WERI-Rb-1 (cell line): ENCODE results near the gene WDR7.

Experiments
- DNase-seq: peaks from one replicate; pipeline ENCODE4 v3.0.0-alpha.2; 2020
- H3K27ac ChIP-seq: fragments of 250-450 bp; sonication (Bioruptor Pico); 2 replicates; pipeline ENCODE4 v1.5.1; 2020; ENCODE audit warnings: mild to moderate bottlenecking, moderate library complexity
- H3K27me3 ChIP-seq: fragments of 250-450 bp; sonication (Bioruptor Pico); 2 replicates; pipeline ENCODE4 v1.5.1; 2021; ENCODE audit warnings: mild to moderate bottlenecking, low read depth, moderate library complexity; ENCODE audit not compliant: insufficient read depth, severe bottlenecking
- H3K36me3 ChIP-seq: fragments of 250-450 bp; sonication (Bioruptor Pico); 2 replicates; pipeline ENCODE4 v1.5.1; 2020; ENCODE audit warnings: mild to moderate bottlenecking, moderate library complexity
- H3K4me3 ChIP-seq: 2 replicates; pipeline ENCODE4 v1.5.1; 2011; ENCODE audit warnings: low read depth, mild to moderate bottlenecking, control low read depth, low read length
- H3K9me3 ChIP-seq: fragments of 250-450 bp; sonication (Bioruptor Pico); 2 replicates; pipeline ENCODE4 v1.5.1; 2021; ENCODE audit warnings: mild to moderate bottlenecking, moderate library complexity; ENCODE audit not compliant: severe bottlenecking
- TF ChIP-seq, protein P1 (sequence below): IDR thresholded peaks from 2 replicates; pipeline ENCODE4 v1.5.1; 2011; ENCODE audit warnings: low read depth, mild to moderate bottlenecking, control low read depth, inconsistent platforms, low read length

WDR7 gene

DNA sequence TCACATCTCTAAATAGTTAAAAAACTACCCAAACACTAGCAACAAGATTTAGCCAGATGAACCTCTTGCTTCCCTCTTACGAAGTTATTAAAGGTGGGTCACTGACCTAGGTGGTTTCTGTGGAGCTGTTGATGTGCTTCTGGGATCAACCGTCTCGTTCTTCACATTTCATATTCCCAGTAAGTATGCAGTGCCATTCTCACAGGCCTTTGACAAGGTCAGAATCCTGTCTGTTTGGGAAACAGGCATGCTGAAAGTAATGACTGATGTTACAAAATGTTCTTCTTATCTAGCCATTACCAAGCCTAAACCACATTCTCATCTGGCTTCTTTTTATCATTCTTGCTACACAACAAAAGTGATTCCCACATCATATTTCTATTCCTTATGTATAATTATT, 70.3 kb downstream of the WDR7 start:
- Histone ChIP-seq H3K4me3 (no peak overlapping the region), H3K9me3 (no peaks in the 10 kb centered on the region), H3K27ac (no peak overlapping the region), H3K36me3 (no peaks in the 10 kb centered on the region), H3K27me3 (no peaks in the 10 kb centered on the region)
- DNase-seq: no peak
- TF ChIP-seq, protein P1, sequence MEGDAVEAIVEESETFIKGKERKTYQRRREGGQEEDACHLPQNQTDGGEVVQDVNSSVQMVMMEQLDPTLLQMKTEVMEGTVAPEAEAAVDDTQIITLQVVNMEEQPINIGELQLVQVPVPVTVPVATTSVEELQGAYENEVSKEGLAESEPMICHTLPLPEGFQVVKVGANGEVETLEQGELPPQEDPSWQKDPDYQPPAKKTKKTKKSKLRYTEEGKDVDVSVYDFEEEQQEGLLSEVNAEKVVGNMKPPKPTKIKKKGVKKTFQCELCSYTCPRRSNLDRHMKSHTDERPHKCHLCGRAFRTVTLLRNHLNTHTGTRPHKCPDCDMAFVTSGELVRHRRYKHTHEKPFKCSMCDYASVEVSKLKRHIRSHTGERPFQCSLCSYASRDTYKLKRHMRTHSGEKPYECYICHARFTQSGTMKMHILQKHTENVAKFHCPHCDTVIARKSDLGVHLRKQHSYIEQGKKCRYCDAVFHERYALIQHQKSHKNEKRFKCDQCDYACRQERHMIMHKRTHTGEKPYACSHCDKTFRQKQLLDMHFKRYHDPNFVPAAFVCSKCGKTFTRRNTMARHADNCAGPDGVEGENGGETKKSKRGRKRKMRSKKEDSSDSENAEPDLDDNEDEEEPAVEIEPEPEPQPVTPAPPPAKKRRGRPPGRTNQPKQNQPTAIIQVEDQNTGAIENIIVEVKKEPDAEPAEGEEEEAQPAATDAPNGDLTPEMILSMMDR: no peak

- Histone ChIP-seq H3K27me3 (no peaks in the 10 kb centered on the region), H3K9me3 (no peaks in the 10 kb centered on the region), H3K27ac (no peak overlapping the region), H3K4me3 (no peak overlapping the region), H3K36me3 (no peaks in the 10 kb centered on the region)
- TF ChIP-seq, protein P1: no peak
- no peak for DNase-seq
Measured at GRCh38 chr18:56722518-56722917, 71.4 kb downstream of the WDR7 start.

DNA sequence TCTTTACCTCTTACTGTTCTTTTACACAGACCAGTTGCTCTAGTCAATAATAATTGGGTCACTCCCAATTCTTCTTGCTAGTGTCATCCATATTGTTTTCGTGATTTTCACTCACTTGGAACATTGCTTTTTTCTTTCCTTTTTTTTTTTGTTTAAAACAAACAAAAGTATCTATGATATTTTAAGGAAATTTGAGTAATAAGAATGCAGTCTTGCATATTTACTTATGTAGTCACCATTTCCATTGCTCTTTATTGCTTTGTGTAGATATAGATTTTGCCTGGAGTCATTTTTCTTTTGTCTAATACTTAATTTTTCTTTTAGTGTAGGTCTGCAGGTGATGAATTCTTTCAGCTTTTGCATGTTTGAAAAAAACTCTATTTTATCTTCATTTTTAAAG, 71.9 kb downstream of the WDR7 start:
- H3K4me3 ChIP-seq: no peak overlapping the region
- H3K27me3 ChIP-seq: no peaks in the 10 kb centered on the region
- no peaks in the 10 kb centered on the region for H3K36me3 ChIP-seq
- TF ChIP-seq, protein P1: no peak
- no peaks in the 10 kb centered on the region for H3K9me3 ChIP-seq
- DNase-seq: no peak
- H3K27ac ChIP-seq: no peak overlapping the region

DNA sequence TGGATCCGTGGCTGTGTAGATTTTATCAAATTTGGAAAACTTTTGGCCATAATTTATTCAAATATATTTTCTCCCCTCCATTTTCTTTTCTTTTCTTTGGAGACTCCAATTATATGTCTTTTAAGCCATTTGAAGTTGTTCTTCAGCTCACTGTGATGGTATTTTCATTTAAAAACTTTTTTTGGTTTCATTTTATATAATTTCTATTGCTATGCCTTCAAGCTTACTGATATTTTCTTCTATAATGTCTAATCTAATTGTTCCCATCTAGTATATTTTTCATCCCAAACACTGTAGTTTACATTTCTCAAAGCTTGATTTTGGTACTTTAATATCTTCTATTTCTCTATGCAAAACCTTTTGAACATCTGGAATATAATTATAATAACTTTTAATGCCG, 72.5 kb downstream of the WDR7 start:
- H3K4me3 ChIP-seq: no peak overlapping the region
- DNase-seq: no peak
- H3K9me3 ChIP-seq: no peaks in the 10 kb centered on the region
- no peak overlapping the region for H3K27ac ChIP-seq
- H3K36me3 ChIP-seq: no peaks in the 10 kb centered on the region
- H3K27me3 ChIP-seq: no peaks in the 10 kb centered on the region
- TF ChIP-seq, protein P1: no peak

GRCh38 chr18:56726906-56727305, 75.7 kb downstream of the WDR7 start:
- H3K27me3 ChIP-seq: no peaks in the 10 kb centered on the region
- H3K36me3 ChIP-seq: no peaks in the 10 kb centered on the region
- no peak for DNase-seq
- TF ChIP-seq, protein P1: no peak
- H3K4me3 ChIP-seq: no peak overlapping the region
- no peaks in the 10 kb centered on the region for H3K9me3 ChIP-seq
- H3K27ac ChIP-seq: no peak overlapping the region

DNA sequence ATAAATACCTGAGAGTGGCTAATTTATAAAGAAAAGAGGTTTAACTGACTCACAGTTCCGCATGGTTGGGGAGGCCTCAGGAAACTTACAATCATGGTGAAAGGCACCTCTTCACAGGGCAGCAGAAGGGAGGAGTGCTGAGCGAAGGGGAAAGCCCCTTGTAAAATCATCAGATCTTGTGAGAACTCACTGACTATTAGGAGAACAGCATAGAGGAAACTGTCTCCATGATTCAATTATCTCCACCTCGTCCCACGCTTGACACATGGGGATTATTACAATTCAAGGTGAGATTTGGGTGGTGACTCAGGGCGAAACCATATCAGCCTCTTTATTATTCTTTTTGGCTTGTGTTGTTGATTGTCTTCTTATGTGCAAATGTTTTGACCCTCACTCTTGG, 76.2 kb downstream of the WDR7 start:
- H3K4me3 ChIP-seq: no peak overlapping the region
- no peaks in the 10 kb centered on the region for H3K36me3 ChIP-seq
- no peaks in the 10 kb centered on the region for H3K27me3 ChIP-seq
- no peaks in the 10 kb centered on the region for H3K9me3 ChIP-seq
- TF ChIP-seq, protein P1: no peak
- H3K27ac ChIP-seq: no peak overlapping the region
- DNase-seq: no peak
